ENCODE measurements around the gene TRIM52. TPM values are rescaled to one million over a fixed set of nuclear protein-coding genes. Genes with fewer than 3 reads are reported as not detected.
"Not testable (repeated sequence)": the region's sequence is repeated elsewhere in the genome, so short reads cannot be mapped to it uniquely, and the experiment has no call there.

The TRIM52 gene
- total RNA-seq, 4 donors from 2014 or later = 5.2 to 13.2 (median 9.3) TPM

- no peak for TF ChIP-seq POLR2A (IDR thresholded peaks at IDR 0.05)
- no peak for TF ChIP-seq CTCF (IDR thresholded peaks at IDR 0.05)
- 72 to 81% methylated on average over 2 of the region's 2 CpGs for WGBS, 2 donors
- no peak overlapping the region for H3K4me3 ChIP-seq (ENCODE audit: low read depth, poor library complexity, severe bottlenecking)
- intact Hi-C loops (cut with DNase I; ENCODE audit: low total_unique reads) = no loop called here
- no peak for DNase-seq (ENCODE audit: low spot score in 2 of 2)
Measured at GRCh38 chr5:181212934-181213333, 48.0 kb downstream of the TRIM52 start.

DNA sequence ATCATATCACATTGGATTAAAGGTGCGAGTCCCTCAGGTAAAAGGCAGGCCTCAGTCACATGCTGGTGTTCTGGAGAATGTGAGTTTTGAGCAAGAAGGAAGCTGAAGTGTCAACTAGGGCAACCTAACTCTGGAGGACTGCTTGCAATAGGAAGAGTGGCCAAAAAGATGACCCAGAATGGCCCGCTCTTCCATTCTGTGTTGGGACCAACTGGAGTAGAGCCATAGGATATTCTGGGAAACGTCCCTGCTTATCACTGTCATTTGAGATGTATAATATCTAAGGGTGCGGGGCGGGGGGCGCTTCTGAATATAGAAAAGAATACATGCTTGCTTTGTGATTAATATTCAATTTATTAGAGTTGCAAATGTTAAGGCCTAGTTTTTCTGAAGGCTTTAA is 48.9 kb downstream of the TRIM52 start:
- DNase-seq (ENCODE audit: low spot score in 2 of 2) = no peak
- intact Hi-C loops (cut with DNase I; ENCODE audit: low total_unique reads) = no loop called here
- 93 to 96% methylated on average over 6 of the region's 6 CpGs for WGBS, 2 donors
- TF ChIP-seq POLR2A (IDR thresholded peaks at IDR 0.05) = no peak
- TF ChIP-seq CTCF (IDR thresholded peaks at IDR 0.05) = no peak
- H3K4me3 ChIP-seq (ENCODE audit: low read depth, poor library complexity, severe bottlenecking) = no peak overlapping the region

DNA sequence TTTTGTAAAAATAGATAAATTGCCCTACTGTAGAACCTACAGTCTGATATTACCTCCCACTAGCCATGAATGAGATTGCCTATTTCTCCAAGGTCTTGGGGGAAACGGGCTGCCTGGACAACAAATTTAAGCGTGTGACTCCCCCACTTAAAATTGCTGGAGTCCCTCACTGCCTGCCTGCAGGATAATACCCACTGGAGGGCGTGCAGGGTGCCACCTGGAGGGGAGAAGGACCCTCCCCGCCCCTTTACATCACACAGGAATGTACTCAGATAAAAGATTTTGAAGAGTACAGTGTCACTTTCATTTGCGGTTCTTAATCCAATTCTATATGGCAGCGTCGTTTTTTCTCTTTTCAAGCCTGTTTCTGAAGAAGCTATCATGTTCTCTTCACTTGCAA is 49.7 kb downstream of the TRIM52 start:
- 65 to 73% methylated on average over 7 of the region's 7 CpGs for WGBS, 2 donors
- TF ChIP-seq POLR2A (IDR thresholded peaks at IDR 0.05) = no peak
- H3K4me3 ChIP-seq (ENCODE audit: low read depth, poor library complexity, severe bottlenecking) = no peak overlapping the region
- no peak for DNase-seq (ENCODE audit: low spot score in 2 of 2)
- intact Hi-C loops (cut with DNase I; ENCODE audit: low total_unique reads) = no loop called here

GRCh38 chr5:181210698-181211097 is 50.2 kb downstream of the TRIM52 start:
- intact Hi-C loops (cut with DNase I; ENCODE audit: low total_unique reads); DNase-seq (ENCODE audit: low spot score in 2 of 2): not testable (repeated sequence)
- WGBS, 2 donors = 80 to 83% methylated on average over 17 of the region's 17 CpGs

DNA sequence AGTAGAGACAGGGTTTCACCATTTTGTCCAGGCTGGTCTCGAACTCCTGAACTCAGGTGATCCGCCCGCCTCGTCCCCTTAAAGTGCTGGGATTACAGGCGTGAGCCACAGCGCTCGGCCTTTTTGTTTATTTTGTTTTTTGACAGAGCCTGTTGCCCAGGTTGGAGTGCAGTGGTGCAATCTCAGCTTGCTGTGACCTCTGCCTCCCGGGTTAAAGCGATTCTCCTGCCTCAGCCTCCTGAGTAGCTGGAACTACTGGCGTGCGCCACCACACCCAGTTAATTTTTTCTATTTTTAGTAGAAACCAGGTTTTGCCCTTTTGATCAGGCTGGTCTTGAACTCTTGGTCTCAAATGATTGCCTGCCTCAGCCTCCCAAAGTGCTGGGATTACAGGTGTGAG is 50.8 kb downstream of the TRIM52 start:
- DNase-seq (ENCODE audit: low spot score in 2 of 2); H3K4me3 ChIP-seq (ENCODE audit: low read depth, poor library complexity, severe bottlenecking); intact Hi-C loops (cut with DNase I; ENCODE audit: low total_unique reads): not testable (repeated sequence)
- 82 to 83% methylated on average over 11 of the region's 11 CpGs for WGBS, 2 donors

More at GRCh38 chr5:181210698-181211097, 50.2 kb downstream of the TRIM52 start:
- H3K4me3 ChIP-seq (ENCODE audit: low read depth, poor library complexity, severe bottlenecking) = not testable (repeated sequence)

- H3K4me3 ChIP-seq (ENCODE audit: low read depth, poor library complexity, severe bottlenecking); intact Hi-C loops (cut with DNase I; ENCODE audit: low total_unique reads); DNase-seq (ENCODE audit: low spot score in 2 of 2): not testable (repeated sequence)
- 84 to 86% methylated on average over 24 of the region's 24 CpGs for WGBS, 2 donors
Measured at GRCh38 chr5:181209006-181209405, 51.9 kb downstream of the TRIM52 start.

GRCh38 chr5:181207960-181208253 is 53.0 kb downstream of the TRIM52 start:
- no peak for DNase-seq (ENCODE audit: low spot score in 2 of 2)
- intact Hi-C loops (cut with DNase I; ENCODE audit: low total_unique reads) = no loop called here
- 35 to 43% methylated on average over 3 of the region's 3 CpGs for WGBS, 2 donors
- TF ChIP-seq POLR2A (IDR thresholded peaks at IDR 0.05) (no peak), CTCF (IDR thresholded peaks at IDR 0.05) (no peak)
- no peak overlapping the region for H3K4me3 ChIP-seq (ENCODE audit: low read depth, poor library complexity, severe bottlenecking)

DNA sequence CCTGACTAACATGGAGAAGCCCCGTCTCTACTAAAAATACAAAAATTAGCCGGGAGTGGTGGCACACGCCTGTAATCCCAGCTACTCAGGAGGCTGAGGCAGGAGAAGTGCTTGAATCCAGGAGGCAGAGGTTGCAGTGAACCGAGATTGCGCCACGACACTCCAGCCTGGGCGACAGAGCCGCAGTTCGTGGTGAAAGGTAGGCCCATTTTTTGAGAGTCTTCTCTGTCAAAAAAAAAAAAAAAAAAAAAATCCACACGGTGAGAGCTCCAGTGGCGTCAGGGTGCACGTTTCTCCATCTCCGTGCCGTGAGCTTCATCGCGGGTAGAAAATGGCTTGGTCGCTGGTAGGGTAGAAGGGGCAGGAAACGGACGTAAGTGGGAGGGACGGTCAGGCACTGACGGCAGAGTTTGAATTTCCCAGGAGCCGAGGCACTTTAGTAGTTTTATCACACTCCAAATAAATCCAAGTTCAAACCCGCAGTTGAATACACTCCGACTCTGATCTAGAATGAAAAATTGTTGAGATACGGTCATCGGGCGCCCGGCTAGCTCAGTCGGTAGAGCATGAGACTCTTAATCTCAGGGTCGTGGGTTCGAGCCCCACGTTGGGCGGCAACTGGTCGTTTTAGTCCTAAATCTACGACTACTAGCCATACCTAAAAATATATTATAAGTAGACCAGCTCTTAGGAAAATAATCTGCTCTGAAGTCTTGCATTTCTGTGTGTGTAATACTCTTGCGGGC is 53.6 kb downstream of the TRIM52 start:
- H3K4me3 ChIP-seq (ENCODE audit: low read depth, poor library complexity, severe bottlenecking) = peak overlapping the region; percentile 22
- 1% methylated on average over 36 of the region's 36 CpGs for WGBS, 2 donors
- TF ChIP-seq CTCF (IDR thresholded peaks at IDR 0.05) (no peak), POLR2A (IDR thresholded peaks at IDR 0.05) (no peak)
- intact Hi-C loops (cut with DNase I; ENCODE audit: low total_unique reads) = no loop called here
- DNase-seq (ENCODE audit: low spot score in 2 of 2) = peak; percentile 75 to 95
